Measurements from ENCODE around the gene POLR2A. TPM values are rescaled to one million over a fixed set of nuclear protein-coding genes. Genes with fewer than 3 reads are reported as not detected.
A peak's percentile ranks its signal among the peaks of the same experiment; 100 is the strongest.

Gene POLR2A
- total RNA-seq, 1 donor from 2014 or later: 121 TPM

DNA sequence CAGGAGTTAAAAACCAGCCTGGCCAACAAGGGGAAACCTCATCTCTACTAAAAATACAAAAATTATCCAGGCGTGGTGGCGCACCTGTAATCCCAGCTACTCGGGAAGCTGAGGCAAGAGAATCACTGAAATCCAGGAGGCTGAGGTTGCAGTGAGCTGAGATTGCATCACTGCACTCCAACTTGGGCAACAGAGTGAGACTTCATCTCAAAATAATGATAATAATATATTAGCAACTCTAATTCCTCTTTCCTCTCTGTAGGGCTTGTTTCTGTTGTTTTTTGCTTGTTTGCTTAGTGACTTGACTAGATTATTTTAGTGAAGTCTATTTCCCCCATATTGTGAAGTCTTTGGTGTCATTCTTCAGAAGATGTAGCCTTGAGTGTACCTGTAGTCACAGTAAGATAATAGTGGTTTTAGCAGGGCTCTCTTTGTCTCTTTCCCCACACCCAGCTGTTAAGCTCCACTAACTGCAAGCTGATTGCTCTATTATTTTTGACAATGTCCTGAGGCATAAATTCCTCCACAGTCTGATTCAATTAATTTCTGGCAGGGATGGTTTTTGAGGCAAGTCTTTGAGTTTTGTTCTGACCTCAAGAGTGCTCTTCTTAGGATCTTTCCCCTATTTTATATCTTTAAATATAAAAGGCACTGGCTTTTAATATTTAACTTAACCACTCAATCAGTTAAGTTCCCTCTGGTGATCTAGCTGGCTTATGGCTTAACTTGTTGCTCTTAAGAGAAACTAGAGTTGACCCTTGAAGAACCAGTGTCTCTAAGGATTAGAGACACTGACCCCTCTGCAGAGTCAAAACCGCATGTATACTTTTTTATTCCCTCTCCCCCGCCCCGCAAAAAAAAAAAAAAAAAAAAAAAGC, 46.1 kb downstream of the POLR2A start:
- peaks cover 8% of the 10 kb centered on the region for H3K9me3 Mint-ChIP-seq (ENCODE audit: low read depth)
- no peak for TF ChIP-seq CTCF (IDR thresholded peaks at IDR 0.05)
- H3K27me3 Mint-ChIP-seq (ENCODE audit: low read depth): no peaks in the 10 kb centered on the region
- H3K27ac Mint-ChIP-seq (ENCODE audit: unreplicated experiment): peak overlapping the region; percentile 32
- no peak for DNase-seq (ENCODE audit: low spot score)
- peaks cover 2% of the 10 kb centered on the region for H3K4me1 Mint-ChIP-seq (ENCODE audit: low read depth)
- no peak overlapping the region for H3K4me3 Mint-ChIP-seq (ENCODE audit: unreplicated experiment)
- peaks cover 2% of the 10 kb centered on the region for H3K36me3 Mint-ChIP-seq (ENCODE audit: low read depth)

DNA sequence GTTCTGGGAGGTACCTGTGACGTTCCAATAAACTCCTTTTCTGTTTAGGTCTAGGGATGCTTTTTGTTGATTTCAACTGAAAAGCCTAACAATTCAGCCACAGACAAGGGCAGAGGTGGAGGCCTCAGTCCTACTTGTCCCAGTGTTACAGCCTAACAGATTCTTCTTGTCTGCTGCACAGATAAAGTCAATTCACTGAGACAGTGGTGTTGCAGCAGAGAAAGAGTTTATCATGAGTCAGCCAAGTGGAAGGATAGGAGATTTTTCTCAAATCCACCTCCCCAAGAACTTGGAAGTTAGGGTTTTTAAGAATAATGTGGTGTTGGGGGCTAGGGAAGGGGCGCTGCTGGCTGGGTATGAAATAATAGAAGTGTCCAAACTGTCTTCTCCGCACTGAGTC, 53.9 kb downstream of the POLR2A start:
- H3K36me3 Mint-ChIP-seq (ENCODE audit: low read depth): no peaks in the 10 kb centered on the region
- no peak for DNase-seq (ENCODE audit: low spot score)
- H3K4me1 Mint-ChIP-seq (ENCODE audit: low read depth): no peaks in the 10 kb centered on the region
- H3K27ac Mint-ChIP-seq (ENCODE audit: unreplicated experiment): no peak overlapping the region
- H3K27me3 Mint-ChIP-seq (ENCODE audit: low read depth): peaks cover 9% of the 10 kb centered on the region
- H3K9me3 Mint-ChIP-seq (ENCODE audit: low read depth): peaks cover 11% of the 10 kb centered on the region
- H3K4me3 Mint-ChIP-seq (ENCODE audit: unreplicated experiment): no peak overlapping the region
- no peak for TF ChIP-seq CTCF (IDR thresholded peaks at IDR 0.05)

DNA sequence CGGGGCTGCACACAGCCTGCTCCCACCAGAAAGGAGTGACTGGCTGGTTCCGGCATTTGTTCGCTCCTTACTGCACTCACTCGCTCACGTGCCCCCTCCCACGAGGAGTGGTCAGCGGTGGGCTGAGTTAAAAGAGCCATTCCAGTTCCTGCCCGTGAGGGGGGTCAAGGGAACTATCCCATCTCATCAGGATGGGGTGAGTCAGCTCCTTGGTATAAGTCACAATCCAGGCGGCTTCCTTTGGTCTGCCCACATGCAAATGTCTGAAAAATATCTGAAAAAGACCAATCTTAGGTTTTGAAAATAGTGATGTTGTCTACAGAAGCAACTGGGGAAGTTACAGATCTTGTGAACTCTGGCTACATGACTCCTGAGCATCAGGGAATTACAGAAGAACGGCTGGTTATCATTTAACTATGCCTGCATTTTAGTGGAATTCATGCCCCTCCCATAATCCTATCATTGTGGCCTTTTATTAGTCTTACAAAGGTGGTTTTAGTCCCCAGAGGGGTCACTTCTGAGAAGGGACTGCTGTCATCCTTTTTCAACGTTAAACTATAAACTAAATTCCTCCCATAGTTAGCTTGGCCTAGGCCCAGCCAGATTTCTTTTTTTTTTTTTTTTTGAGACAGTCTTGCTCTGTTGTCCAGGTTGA, 54.9 kb downstream of the POLR2A start:
- H3K27me3 Mint-ChIP-seq (ENCODE audit: low read depth): peaks cover 13% of the 10 kb centered on the region
- no peak for DNase-seq (ENCODE audit: low spot score)
- H3K4me1 Mint-ChIP-seq (ENCODE audit: low read depth): no peaks in the 10 kb centered on the region
- H3K4me3 Mint-ChIP-seq (ENCODE audit: unreplicated experiment): no peak overlapping the region
- H3K36me3 Mint-ChIP-seq (ENCODE audit: low read depth): no peaks in the 10 kb centered on the region
- H3K27ac Mint-ChIP-seq (ENCODE audit: unreplicated experiment): no peak overlapping the region
- no peak for TF ChIP-seq CTCF (IDR thresholded peaks at IDR 0.05)
- H3K9me3 Mint-ChIP-seq (ENCODE audit: low read depth): peaks cover 11% of the 10 kb centered on the region

- H3K36me3 Mint-ChIP-seq (ENCODE audit: low read depth): no peaks in the 10 kb centered on the region
- no peak overlapping the region for H3K27ac Mint-ChIP-seq (ENCODE audit: unreplicated experiment)
- H3K4me1 Mint-ChIP-seq (ENCODE audit: low read depth): no peaks in the 10 kb centered on the region
- peaks cover 11% of the 10 kb centered on the region for H3K9me3 Mint-ChIP-seq (ENCODE audit: low read depth)
- no peak overlapping the region for H3K4me3 Mint-ChIP-seq (ENCODE audit: unreplicated experiment)
- TF ChIP-seq CTCF (IDR thresholded peaks at IDR 0.05): no peak
- DNase-seq (ENCODE audit: low spot score): no peak
- peaks cover 13% of the 10 kb centered on the region for H3K27me3 Mint-ChIP-seq (ENCODE audit: low read depth)
These were observed 57.0 kb downstream of the POLR2A start for GRCh38 chr17:7541074-7541621.

DNA sequence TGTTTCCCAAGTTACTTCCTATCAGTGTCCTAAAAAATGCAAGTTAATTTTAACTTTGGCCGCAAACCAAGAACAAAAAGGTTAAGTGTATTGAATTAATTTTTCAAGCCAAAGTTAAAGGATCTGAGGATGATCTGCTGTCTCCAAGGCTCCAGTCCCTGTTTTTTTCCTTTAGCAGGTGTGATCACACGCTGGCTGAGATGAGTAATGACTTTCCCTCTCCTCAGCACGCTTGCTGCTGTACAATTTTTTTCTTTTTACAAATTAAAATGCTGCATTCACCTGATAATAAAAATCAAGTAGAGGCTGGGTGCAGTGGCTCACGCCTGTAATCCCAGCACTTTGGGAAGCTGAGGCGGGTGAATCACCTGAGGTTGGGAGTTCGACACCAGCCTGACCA, 60.7 kb downstream of the POLR2A start:
- H3K27ac Mint-ChIP-seq (ENCODE audit: unreplicated experiment): no peak overlapping the region
- H3K27me3 Mint-ChIP-seq (ENCODE audit: low read depth): peaks cover 13% of the 10 kb centered on the region
- no peak for TF ChIP-seq CTCF (IDR thresholded peaks at IDR 0.05)
- H3K4me3 Mint-ChIP-seq (ENCODE audit: unreplicated experiment): no peak overlapping the region
- H3K36me3 Mint-ChIP-seq (ENCODE audit: low read depth): no peaks in the 10 kb centered on the region
- peaks cover 13% of the 10 kb centered on the region for H3K4me1 Mint-ChIP-seq (ENCODE audit: low read depth)
- no peaks in the 10 kb centered on the region for H3K9me3 Mint-ChIP-seq (ENCODE audit: low read depth)
- DNase-seq (ENCODE audit: low spot score): no peak

Data from chondrocyte (in vitro differentiated cells).